ENCODE results near the gene DENND2C. TPM values are rescaled to one million over a fixed set of nuclear protein-coding genes. Genes with fewer than 3 reads are reported as not detected.

The DENND2C gene
- total and polyA plus RNA-seq, 2 experiments from 2014 or later: 1.1 to 1.8 TPM

GRCh38 chr1:114668373-114668772 is 1.5 kb downstream of the DENND2C start:
- H3K9me3 ChIP-seq (ENCODE audit: low read depth): no peaks in the 10 kb centered on the region
- peaks cover 14% of the 10 kb centered on the region for H3K27me3 ChIP-seq
- H3K4me3 ChIP-seq: no peak overlapping the region
- DNase-seq (ENCODE audit: low read depth in 1 of 2, low spot score in 1 of 2): no peak
- H3K36me3 ChIP-seq: no peaks in the 10 kb centered on the region
- no peaks in the 10 kb centered on the region for H3K4me1 ChIP-seq (ENCODE audit: low read depth)
- H3K27ac ChIP-seq: no peak overlapping the region
- no peak for TF ChIP-seq CTCF (IDR thresholded peaks at IDR 0.05; ENCODE audit: low read depth, low read length)

- no peak for TF ChIP-seq CTCF (IDR thresholded peaks at IDR 0.05; ENCODE audit: low read depth, low read length)
- no peak for DNase-seq (ENCODE audit: low read depth in 1 of 2, low spot score in 1 of 2)
- Histone ChIP-seq H3K36me3 (no peaks in the 10 kb centered on the region), H3K27ac (no peak overlapping the region), H3K9me3 (ENCODE audit: low read depth) (no peaks in the 10 kb centered on the region), H3K4me1 (ENCODE audit: low read depth) (no peaks in the 10 kb centered on the region), H3K27me3 (peaks cover 3% of the 10 kb centered on the region), H3K4me3 (no peak overlapping the region)
Observed at GRCh38 chr1:114666954-114667353, 2.9 kb downstream of the DENND2C start.

GRCh38 chr1:114660238-114660637 is 9.6 kb downstream of the DENND2C start:
- H3K4me3 ChIP-seq: no peak overlapping the region
- no peak for DNase-seq (ENCODE audit: low read depth in 1 of 2, low spot score in 1 of 2)

GRCh38 chr1:114651893-114652292 is 18.0 kb downstream of the DENND2C start:
- Histone ChIP-seq H3K4me1 (ENCODE audit: low read depth) (no peaks in the 10 kb centered on the region), H3K27me3 (no peaks in the 10 kb centered on the region), H3K36me3 (no peaks in the 10 kb centered on the region), H3K9me3 (ENCODE audit: low read depth) (no peaks in the 10 kb centered on the region), H3K4me3 (no peak overlapping the region), H3K27ac (no peak overlapping the region)
- TF ChIP-seq CTCF (IDR thresholded peaks at IDR 0.05; ENCODE audit: low read depth, low read length): no peak
- DNase-seq (ENCODE audit: low read depth in 1 of 2, low spot score in 1 of 2): no peak

More at GRCh38 chr1:114660238-114660637, 9.6 kb downstream of the DENND2C start:
- Histone ChIP-seq H3K9me3 (ENCODE audit: low read depth) (no peaks in the 10 kb centered on the region), H3K4me1 (ENCODE audit: low read depth) (no peaks in the 10 kb centered on the region), H3K27ac (no peak overlapping the region), H3K36me3 (no peaks in the 10 kb centered on the region), H3K27me3 (peaks cover 3% of the 10 kb centered on the region)
- TF ChIP-seq CTCF (IDR thresholded peaks at IDR 0.05; ENCODE audit: low read depth, low read length): no peak

GRCh38 chr1:114648503-114648902 is 21.3 kb downstream of the DENND2C start:
- Histone ChIP-seq H3K27ac (no peak overlapping the region), H3K4me3 (no peak overlapping the region), H3K4me1 (ENCODE audit: low read depth) (no peaks in the 10 kb centered on the region), H3K36me3 (no peaks in the 10 kb centered on the region), H3K27me3 (no peaks in the 10 kb centered on the region), H3K9me3 (ENCODE audit: low read depth) (no peaks in the 10 kb centered on the region)
- DNase-seq (ENCODE audit: low read depth in 1 of 2, low spot score in 1 of 2): no peak
- no peak for TF ChIP-seq CTCF (IDR thresholded peaks at IDR 0.05; ENCODE audit: low read depth, low read length)

GRCh38 chr1:114641377-114641776 is 28.5 kb downstream of the DENND2C start:
- no peak overlapping the region for H3K27ac ChIP-seq
- H3K9me3 ChIP-seq (ENCODE audit: low read depth): no peaks in the 10 kb centered on the region
- H3K4me3 ChIP-seq: no peak overlapping the region
- TF ChIP-seq CTCF (IDR thresholded peaks at IDR 0.05; ENCODE audit: low read depth, low read length): no peak
- DNase-seq (ENCODE audit: low read depth in 1 of 2, low spot score in 1 of 2): no peak
- no peaks in the 10 kb centered on the region for H3K27me3 ChIP-seq
- H3K36me3 ChIP-seq: no peaks in the 10 kb centered on the region
- no peaks in the 10 kb centered on the region for H3K4me1 ChIP-seq (ENCODE audit: low read depth)

All from cardiac muscle cell (in vitro differentiated cells and primary cell).